COLO668 (cell line): ENCODE data around the gene ZBTB20.

Experiments used
- DNase-seq: peaks from one replicate; lab custom pipeline; 2025; ENCODE audit not compliant: unreplicated experiment; lab: John Stamatoyannopoulos, UW

The ZBTB20 gene

DNA sequence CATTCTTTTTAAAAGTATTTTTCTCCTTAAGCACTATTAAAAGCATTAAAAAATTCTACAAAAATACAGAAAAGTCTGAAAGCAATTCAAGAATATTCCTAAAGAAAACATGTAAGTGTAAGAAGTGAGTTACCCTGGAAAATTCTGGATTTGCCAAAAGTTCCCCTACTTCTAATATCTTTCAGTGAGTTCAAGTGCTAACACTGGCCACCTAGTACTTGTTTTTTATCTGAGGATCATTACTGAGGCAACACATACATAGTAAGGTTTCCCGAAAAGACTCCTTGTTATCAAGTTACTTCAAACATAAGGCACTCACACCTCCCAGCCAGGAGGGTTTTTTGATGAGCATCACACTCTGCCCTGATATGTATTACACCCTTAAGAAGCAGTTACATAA lies 694.8 kb downstream of the ZBTB20 start:
- no peak for DNase-seq

GRCh38 chr3:114451561-114452018 lies 695.5 kb downstream of the ZBTB20 start:
- DNase-seq, result no peak

- no peak for DNase-seq
Measured at GRCh38 chr3:114451051-114451451, 696.0 kb downstream of the ZBTB20 start.

DNA sequence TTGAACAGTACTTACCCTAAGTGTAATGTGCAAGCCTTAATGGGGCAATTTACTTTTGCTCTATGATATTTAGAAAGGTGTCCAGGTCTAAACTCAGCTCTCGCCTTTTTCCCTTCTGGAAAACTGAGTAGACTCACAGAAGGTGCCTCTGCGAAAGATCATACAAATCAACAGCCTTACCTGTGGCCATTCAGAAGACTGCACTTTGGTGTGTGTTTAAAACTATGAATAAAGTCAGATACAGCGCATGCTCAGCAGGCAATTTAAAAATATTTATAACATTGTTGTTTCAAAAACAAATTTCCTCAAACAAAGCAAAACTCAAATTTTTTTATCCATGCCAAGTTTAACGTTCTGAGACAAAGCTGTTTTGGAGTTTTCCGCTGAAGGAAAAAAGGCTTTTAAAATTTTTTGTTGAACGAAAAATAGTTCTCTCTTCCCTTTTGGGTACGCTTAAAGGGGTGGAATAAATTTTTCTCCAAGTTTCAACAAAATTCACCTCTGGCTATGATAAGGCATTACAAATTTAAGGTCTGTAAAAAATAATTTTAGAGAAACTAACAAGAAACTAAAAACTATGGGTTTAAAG lies 697.0 kb downstream of the ZBTB20 start:
- DNase-seq, result no peak

GRCh38 chr3:114449271-114450007 lies 697.6 kb downstream of the ZBTB20 start:
- DNase-seq, result no peak

- no peak for DNase-seq
Measured at GRCh38 chr3:114447950-114448479, 699.1 kb downstream of the ZBTB20 start.

- DNase-seq, result no peak
Measured at GRCh38 chr3:114447545-114447944, 699.5 kb downstream of the ZBTB20 start.

- no peak for DNase-seq
Measured at GRCh38 chr3:114446600-114446999, 700.5 kb downstream of the ZBTB20 start.

DNA sequence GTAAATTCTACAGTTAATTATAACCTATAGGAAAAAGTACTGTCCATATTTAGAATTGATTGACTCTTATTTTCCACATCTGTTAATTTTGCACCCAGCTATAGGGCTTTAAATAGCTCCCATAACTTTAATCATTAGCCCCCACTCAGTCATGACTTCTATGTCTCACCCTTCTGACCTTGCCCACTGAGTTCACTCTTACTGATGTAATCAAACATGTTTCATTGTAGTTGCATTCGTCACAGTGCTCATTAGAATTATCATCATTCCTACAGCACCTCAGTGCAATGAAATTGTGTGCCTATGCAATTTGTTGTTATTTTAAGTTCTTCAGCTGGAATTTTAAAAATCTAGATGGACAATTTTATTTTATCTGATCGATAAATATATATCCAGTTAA lies 701.9 kb downstream of the ZBTB20 start:
- no peak for DNase-seq

- DNase-seq, result no peak
Measured at GRCh38 chr3:114444216-114444615, 702.9 kb downstream of the ZBTB20 start.

GRCh38 chr3:114442246-114442645 lies 704.8 kb downstream of the ZBTB20 start:
- no peak for DNase-seq

GRCh38 chr3:114441386-114441785 lies 705.7 kb downstream of the ZBTB20 start:
- no peak for DNase-seq

- no peak for DNase-seq
Measured at GRCh38 chr3:114440700-114441099, 706.4 kb downstream of the ZBTB20 start.

- DNase-seq, result no peak
Measured at GRCh38 chr3:114439284-114439683, 707.8 kb downstream of the ZBTB20 start.

- no peak for DNase-seq
Measured at GRCh38 chr3:114437897-114438296, 709.2 kb downstream of the ZBTB20 start.

DNA sequence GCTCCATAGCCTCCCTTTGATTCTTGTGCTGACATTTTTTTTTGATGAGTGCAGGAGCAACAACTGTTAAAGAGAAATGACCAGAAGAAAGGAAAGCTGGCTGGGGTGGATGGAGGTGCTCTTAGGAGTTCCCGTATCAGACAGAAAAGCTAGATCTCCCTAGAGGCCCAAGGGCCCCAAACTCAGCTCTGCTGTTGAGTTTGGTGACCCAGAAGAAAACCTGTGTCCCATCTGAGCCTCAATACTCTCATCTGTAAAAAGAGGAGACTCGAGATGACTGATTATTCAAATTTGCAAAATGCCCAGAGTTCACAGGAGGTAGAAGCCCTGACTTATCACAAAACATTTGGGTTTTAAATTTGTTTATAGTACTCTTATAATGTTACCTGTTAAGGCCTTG lies 710.9 kb downstream of the ZBTB20 start:
- DNase-seq, result no peak

- no peak for DNase-seq
Measured at GRCh38 chr3:114435386-114436115, 711.5 kb downstream of the ZBTB20 start.

- no peak for DNase-seq
Measured at GRCh38 chr3:114432310-114432709, 714.8 kb downstream of the ZBTB20 start.

GRCh38 chr3:114428044-114428595 lies 719.0 kb downstream of the ZBTB20 start:
- no peak for DNase-seq

- DNase-seq, result no peak
Measured at GRCh38 chr3:114427285-114428043, 719.6 kb downstream of the ZBTB20 start.

DNA sequence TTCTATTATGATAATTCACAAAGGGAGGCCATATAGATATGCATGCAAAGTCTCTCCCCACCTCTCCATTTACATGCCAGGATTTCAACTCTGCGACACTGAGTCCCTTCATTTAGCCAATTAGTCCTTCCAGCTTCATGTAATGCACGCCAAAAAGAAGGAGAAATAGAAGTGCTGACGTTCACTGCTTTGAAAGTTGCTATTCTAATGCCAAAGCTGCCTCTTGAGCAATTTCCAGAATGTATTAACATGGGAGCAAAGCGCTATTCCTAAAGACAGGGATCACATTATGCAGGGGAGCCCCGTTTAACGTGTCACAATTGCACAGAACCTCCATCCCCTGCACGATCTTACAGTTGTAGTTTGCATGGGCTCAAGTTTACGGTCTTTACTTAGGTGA lies 722.8 kb downstream of the ZBTB20 start:
- DNase-seq, result no peak
